MM.1S (cell line): Measurements from ENCODE around the gene IRX5.

Experiments
- CTCF ChIP-seq: fragments of 300-600 bp; sonication (generic); IDR thresholded peaks from 2 replicates; pipeline ENCODE4 v1.5.1; 2016; ENCODE audit warnings: antibody characterized with exemption, low read length, mixed read lengths
- EZH2 ChIP-seq: fragments of 300-600 bp; sonication (generic); optimal IDR thresholded peaks from 2 replicates; pipeline ENCODE3; 2017; ENCODE audit warnings: low read depth, mild to moderate bottlenecking, antibody characterized with exemption, low read length, mixed read lengths

- TF ChIP-seq CTCF: no peak
- TF ChIP-seq EZH2: no peak
Observed at GRCh38 chr16:54965464-54965863, 34.8 kb downstream of the IRX5 start.
